HG03064 (cell line): ENCODE results near the gene MLXIP.
"Not testable (repeated sequence)": the region's sequence is repeated elsewhere in the genome, so short reads cannot be mapped to it uniquely, and the experiment has no call there.

Experiments used
- ATAC-seq: cut with Tn5 transposase; IDR thresholded peaks from one replicate; pipeline ENCODE4 v1.9.1; 2021; ENCODE audit warnings: low read depth; ENCODE audit not compliant: unreplicated experiment

MLXIP gene

DNA sequence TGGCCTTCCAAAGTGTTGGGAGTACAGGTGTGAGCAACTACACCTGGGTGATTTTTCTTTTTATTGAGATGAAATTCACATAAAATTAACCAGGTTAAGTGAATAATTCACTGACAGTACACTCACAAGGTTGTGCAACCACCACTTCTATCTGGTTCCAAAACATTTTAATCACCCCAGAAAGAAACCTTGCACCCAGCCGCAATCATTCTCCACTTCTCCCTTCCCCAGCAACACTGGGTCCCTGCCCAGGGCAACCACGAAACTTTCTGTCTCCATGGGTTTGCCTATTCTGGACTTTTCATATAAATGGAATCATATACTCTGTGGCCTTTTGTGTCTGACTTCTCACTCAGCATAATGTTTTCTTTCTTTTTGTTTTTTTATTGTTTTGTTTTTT, 26.3 kb upstream of the MLXIP start:
- ATAC-seq = no peak

DNA sequence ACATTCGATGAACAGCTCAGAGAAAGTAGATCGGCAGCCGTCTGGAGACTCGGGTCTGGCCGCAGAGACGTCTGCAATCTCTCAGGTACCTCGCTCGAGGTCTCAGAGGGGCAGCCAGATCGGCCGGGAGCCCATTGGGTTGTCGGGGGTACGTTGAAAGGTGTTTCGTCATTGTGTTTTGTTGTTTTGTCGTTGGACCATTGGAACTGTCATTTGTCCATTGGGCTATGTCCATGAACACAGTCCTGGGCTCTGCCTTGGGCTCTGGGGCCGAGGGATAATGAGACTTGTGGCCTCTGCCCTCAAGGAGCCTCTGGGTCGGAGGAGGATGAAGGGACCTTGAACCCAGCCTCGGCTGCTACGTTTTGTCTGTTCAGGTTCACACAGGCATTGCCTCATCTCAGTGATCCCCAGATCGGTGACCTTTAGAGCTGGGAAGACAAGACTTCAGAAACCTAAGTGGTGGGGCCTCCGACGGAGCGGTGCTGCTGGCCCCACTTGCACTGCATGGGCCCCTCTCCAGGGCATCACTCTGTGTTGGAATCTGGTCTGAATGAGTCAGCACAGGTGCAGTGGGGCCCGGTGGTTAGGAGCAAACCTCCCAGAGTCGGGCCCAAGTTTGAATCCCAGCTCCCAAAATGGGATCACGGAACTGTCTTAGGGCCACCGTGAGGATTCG, 23.6 kb upstream of the MLXIP start:
- no peak for ATAC-seq

DNA sequence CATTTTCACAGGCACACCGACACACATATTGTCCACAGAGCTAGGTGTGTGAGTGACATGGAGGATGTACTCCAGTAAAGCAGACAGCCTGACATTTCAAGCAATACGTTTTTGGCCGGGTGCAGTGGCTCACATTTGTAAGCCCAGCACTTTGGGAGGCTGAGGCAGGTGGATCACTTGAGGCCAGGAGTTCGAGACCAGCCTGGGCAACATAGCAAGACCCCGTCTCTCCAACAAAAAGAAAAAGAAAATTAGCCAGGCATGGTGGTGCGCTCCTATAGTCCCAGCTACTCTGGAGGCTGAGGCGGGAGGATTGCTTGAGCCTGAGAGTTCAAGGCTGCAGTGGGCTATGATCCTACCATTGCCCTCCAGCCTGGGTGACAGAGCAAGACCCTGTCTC, 22.1 kb upstream of the MLXIP start:
- not testable (repeated sequence) for ATAC-seq

DNA sequence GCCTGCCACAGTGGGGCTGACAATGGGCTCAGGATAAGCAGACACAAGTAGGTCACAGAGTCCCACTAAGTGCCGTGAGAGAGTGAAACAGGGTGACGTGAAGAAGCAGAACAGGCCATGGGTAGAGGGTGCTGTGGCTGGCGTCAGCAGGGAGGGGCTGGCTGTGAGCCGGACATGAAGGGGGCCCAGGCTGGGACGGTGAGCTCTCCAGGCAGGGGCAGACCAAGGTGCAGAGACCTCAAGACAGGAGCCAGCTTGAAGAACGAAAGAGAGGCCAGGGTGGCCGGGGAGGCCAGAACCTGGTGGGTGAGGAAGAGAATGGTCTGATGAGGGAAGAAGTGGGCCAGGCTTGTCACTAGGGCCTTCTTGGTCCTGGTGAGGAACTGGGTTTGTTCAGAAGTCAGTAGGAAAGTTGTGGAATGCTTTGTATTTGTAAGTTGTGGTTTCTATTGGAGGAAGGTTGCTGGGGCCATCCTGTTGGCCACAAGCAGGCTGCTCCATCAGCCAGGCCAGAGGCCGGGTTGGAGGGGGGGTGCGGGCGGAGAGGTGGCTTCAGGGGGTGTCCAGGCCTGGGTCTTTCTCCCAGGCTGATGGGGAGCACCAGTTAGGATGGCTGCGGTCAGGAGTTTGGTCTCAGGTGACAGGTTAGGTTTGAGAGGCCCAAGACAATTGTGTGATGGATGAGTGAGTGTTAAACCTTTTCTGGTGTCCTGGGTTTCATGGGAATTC, 21.4 kb upstream of the MLXIP start:
- ATAC-seq = no peak

- no peak for ATAC-seq
Measured at GRCh38 chr12:122057769-122058168, 20.8 kb upstream of the MLXIP start.

- no peak for ATAC-seq
Measured at GRCh38 chr12:122058549-122059149, 19.9 kb upstream of the MLXIP start.

GRCh38 chr12:122059203-122059960, 19.2 kb upstream of the MLXIP start:
- no peak for ATAC-seq

DNA sequence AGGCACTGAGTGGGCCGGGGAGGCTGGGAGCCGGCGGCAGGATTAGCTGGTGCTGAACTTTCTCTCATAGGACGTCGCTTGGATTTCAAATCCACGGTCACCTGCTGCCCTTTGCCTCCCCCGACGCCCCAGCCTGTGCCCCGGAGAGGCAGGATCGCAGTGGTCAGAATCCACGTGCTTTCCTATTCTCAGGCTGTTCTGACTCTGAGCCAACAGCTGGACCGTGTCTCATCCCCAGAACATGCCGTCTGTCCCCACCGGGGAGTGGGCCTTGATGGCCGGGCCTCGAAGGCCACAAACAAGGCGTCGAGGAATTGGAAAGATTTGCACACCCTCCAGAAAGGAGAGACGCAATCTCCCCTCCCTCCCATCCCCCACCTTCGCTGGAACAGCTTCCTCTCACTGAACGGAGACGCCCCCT, 18.5 kb upstream of the MLXIP start:
- no peak for ATAC-seq

GRCh38 chr12:122061253-122061652, 17.3 kb upstream of the MLXIP start:
- no peak for ATAC-seq

DNA sequence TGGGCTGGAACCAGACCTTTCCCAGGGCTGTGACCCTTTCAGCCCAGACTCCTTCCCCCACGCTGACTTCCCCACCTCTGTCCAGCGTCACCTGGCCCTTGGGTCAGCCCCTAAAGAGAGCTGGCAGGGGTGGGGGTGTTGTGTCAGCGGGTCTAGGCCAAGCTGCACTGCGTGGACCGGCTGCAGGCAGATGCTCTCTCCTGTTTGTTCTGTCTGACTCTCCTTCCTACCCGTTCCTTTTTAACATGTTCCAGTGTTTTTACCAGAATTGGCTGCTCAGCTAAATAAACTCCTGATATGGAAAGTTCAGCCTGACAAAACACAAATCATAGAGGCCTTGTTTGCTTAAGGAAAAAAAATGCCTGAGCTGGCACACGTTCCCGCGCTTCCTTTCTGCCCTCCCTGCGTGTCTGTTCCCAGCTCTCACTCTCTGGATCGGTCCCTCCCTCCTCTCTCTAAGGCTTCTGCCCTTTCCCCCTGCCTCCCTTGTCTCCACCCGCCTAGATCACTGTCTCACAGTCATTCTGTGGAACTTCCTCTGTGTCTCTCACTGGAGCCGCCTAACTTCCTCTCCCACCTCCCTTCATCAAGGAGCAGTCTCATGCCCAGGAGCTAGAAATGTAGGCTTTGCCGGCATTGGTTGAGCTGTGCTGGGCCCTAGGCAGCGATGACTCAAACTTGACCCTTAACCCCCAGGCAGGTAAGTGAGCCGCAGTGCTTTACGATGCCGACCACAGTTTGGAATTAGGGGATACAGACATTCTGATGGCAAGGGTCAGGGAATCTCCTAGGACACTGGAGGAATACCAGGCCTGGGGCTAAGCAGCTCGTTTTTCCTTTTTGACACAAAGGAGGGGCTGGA, 15.5 kb upstream of the MLXIP start:
- ATAC-seq = no peak

GRCh38 chr12:122063694-122064024, 14.9 kb upstream of the MLXIP start:
- ATAC-seq = no peak

DNA sequence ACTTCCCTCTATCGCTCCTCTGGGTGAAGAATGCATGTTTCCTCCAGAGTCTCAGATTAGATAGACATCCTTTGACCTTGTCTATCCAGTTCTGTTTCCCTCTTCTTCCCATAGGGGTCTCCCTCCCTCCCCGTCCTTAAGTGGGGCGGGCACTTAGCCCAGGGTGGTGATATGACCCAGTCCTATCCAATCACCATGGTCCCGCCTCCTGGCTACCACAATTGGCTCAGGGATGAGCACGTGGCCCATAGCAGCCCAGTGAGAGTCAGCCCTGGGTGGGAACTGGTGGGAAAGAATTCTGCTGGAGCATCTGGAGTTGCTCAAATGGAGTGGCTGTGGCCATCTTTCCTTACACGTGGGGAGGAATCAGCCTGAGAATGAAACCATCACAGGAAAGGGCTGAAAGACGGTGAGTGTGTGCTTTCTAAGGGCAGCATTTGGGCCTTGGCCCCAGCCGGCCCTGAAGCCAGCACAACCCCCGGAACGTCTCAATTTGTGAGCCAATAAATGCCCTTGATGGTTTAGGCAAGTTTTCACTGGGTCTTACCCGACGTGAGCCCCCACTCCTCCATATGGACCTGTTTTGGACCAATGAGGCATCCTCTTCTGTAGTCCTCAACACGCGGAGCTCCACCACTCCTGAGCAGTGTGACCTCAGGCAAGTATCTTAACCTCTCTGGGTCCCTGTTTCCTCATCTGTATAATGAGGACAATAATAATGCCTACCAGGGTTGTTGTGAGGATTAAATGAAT, 14.4 kb upstream of the MLXIP start:
- ATAC-seq = no peak

DNA sequence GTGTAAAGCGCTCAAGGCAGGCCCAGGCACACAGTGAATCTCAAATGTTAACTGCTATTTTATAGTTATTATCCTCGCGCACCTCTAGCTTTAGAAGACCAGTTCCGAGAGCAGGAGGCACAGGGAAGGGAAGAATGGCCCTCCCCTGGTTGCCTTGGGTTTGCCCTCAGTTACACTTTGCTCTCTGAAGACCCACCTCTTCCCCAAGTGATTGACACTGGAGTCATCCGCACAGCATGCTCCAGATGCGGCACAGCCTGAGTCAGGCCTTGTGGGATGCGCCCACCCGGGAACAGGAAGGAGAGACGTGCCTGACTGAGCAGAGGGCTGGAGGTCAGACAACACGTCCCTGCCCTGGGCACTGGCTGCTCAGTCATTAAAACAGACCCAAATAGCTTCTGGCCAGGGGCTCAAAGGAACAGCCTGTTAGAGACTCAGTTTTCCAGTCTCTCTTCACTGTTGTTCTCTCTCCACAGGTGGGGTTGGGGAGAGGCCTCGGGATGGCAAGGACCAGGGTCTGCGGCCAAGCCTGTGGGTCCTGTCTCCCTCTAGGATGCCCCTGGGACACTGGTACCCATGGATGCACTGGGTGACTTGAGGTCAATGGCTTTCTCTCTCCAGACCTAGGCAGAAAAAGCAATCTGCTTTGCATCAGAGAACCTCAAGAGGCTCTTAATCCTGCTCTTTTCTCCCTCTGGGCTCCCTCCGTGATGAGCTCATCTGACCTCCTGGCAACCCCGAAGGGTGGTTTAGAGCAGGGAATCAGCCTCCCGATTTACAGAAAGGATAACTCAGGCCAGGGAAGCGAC, 13.6 kb upstream of the MLXIP start:
- no peak for ATAC-seq

DNA sequence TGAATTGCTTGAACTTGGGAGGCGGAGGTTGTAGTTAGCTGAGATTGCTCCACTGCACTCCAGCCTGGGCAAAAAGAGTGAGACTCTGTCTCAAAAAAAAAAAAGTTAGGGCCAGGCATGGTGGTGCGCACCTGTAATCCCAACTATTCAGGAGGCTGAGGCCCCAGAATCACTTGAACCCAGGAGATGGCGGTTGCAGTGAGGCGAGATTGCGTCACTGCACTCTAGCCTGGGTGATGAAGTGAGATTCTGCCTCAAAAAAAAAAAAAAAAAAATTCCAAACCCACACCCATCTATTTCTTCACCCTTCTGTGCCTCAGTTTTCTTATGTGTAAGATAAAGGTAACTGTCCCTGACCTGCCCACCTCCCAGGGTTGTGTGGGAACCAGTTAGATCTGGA, 11.0 kb upstream of the MLXIP start:
- ATAC-seq = no peak

- peak; percentile 92 for ATAC-seq
Measured at GRCh38 chr12:122067966-122068365, 10.6 kb upstream of the MLXIP start.

DNA sequence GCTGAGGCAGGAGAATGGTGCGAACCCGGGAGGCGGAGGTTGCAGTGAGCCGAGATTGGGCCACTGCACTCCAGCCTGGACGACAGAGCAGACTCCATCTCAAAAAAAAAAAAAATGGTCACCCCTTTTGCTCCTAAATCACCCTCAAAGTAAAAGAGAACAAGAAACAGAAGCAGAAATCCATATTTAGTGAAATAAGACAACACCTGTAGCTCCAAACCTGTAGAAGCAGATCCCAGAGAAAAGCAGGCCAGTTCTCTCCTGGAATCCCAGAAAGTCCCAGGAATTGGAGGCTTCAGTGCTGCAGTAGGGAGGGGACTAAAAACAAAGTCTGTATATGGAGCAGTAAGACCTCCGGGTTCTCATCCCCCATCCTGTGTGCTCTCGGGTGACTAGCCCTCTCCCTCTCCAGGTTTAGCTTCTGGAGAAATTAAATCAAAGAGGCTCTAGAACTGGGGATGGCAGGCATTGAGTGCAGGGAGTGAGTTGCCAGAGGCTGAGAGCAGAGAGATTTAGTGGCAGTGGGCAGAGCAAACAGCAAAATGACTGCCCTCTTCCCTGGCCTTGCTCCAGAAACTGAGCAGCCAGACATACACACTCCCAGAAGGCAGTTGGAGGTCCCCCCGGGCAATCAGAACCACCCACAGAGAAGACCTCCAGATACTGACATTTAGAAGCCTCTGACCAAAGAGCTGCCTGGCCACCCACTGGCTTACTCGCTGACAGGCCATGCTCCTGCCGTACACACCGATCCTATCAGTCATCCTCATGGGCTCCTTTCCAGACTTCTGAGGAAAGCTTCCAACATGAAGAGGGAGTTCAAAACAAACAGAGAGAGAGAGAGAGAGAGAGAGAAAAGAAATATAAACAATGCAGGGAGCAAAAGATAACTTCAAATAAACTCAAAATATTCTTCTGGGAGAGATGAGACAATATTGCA, 6.3 kb upstream of the MLXIP start:
- ATAC-seq = no peak

GRCh38 chr12:122073815-122074214, 4.7 kb upstream of the MLXIP start:
- ATAC-seq = no peak
